GM23248 (cell line): ENCODE data around the gene TXNDC17.

ENCODE experiments used
- EZH2 ChIP-seq: fragments of 200-600 bp; sonication (generic); IDR thresholded peaks from 2 replicates; pipeline ENCODE4 v1.6.1; 2018; ENCODE audit warnings: antibody characterized with exemption, mild to moderate bottlenecking; ENCODE audit not compliant: insufficient read depth, poor library complexity, severe bottlenecking
- EZH2phosphoT487 ChIP-seq: fragments of 200-600 bp; sonication (generic); IDR thresholded peaks from 2 replicates; pipeline ENCODE4 v1.6.1; 2018; ENCODE audit warnings: antibody characterized with exemption, moderate library complexity, mild to moderate bottlenecking, low read depth; ENCODE audit not compliant: insufficient read depth

- TF ChIP-seq EZH2 (no peak), EZH2phosphoT487 (no peak)
Measured at GRCh38 chr17:6627019-6627418, 13.8 kb upstream of the TXNDC17 start.
